Measurements from ENCODE around the gene TRAM2.
A peak's percentile ranks its signal among the peaks of the same experiment; 100 is the strongest.

The TRAM2 gene

GRCh38 chr6:52577022-52577777 lies at the start of gene TRAM2:
Gene TRAM2 (minus strand): TSS chr6:52577060. CDS start chr6:52576915, 145 bp downstream.
- DNase-seq, result no peak

GRCh38 chr6:52622810-52623209 lies 46.0 kb upstream of the TRAM2 start:
- no peak for DNase-seq

GRCh38 chr6:52621631-52622030 lies 44.8 kb upstream of the TRAM2 start:
- DNase-seq, result no peak

GRCh38 chr6:52620906-52621190 lies 44.0 kb upstream of the TRAM2 start:
- DNase-seq, result no peak

GRCh38 chr6:52620055-52620905 lies 43.4 kb upstream of the TRAM2 start:
- DNase-seq, result no peak

GRCh38 chr6:52617087-52617486 lies 40.2 kb upstream of the TRAM2 start:
- DNase-seq, result no peak

- no peak for DNase-seq
Measured at GRCh38 chr6:52616059-52616690, 39.3 kb upstream of the TRAM2 start.

- DNase-seq, result no peak
Measured at GRCh38 chr6:52612336-52613054, 35.6 kb upstream of the TRAM2 start.

- DNase-seq, result no peak
Measured at GRCh38 chr6:52611833-52612232, 35.0 kb upstream of the TRAM2 start.

- no peak for DNase-seq
Measured at GRCh38 chr6:52610745-52611355, 34.0 kb upstream of the TRAM2 start.

- DNase-seq, result no peak
Measured at GRCh38 chr6:52610011-52610410, 33.2 kb upstream of the TRAM2 start.

- no peak for DNase-seq
Measured at GRCh38 chr6:52605610-52606185, 28.8 kb upstream of the TRAM2 start.

GRCh38 chr6:52603000-52603795 lies 26.3 kb upstream of the TRAM2 start:
- DNase-seq, result no peak

GRCh38 chr6:52598824-52599190 lies 21.9 kb upstream of the TRAM2 start:
- no peak for DNase-seq

GRCh38 chr6:52598123-52598823 lies 21.4 kb upstream of the TRAM2 start:
- peak; percentile 65 for DNase-seq

GRCh38 chr6:52597738-52598122 lies 20.9 kb upstream of the TRAM2 start:
- no peak for DNase-seq

- no peak for DNase-seq
Measured at GRCh38 chr6:52596371-52597028, 19.6 kb upstream of the TRAM2 start.

GRCh38 chr6:52595796-52596130 lies 18.9 kb upstream of the TRAM2 start:
- no peak for DNase-seq

GRCh38 chr6:52595000-52595795 lies 18.3 kb upstream of the TRAM2 start:
- peak; percentile 91 for DNase-seq

GRCh38 chr6:52594221-52594620 lies 17.4 kb upstream of the TRAM2 start:
- peak; percentile 85 for DNase-seq

Data from NCI-H524 treated with DMSO at 0.1 percent for 48 hours (cell line).